KMS-11 (cell line): ENCODE measurements around the gene SPON2.

Experiments
- H2AFZ ChIP-seq: fragments of 200-600 bp; sonication (generic); 2 replicates; pipeline ENCODE4 v1.6.1; 2016; ENCODE audit warnings: antibody characterized with exemption, mixed run types, low read depth
- H3K27ac ChIP-seq: fragments of 200-600 bp; sonication (generic); 2 replicates; pipeline ENCODE4 v1.6.1; 2016; ENCODE audit warnings: mild to moderate bottlenecking, mixed run types
- H3K27me3 ChIP-seq: fragments of 200-600 bp; sonication (generic); 2 replicates; pipeline ENCODE4 v1.6.1; 2017; ENCODE audit warnings: mild to moderate bottlenecking, low read depth, mixed run types, moderate library complexity; ENCODE audit not compliant: insufficient read depth
- H3K36me3 ChIP-seq: fragments of 200-600 bp; sonication (generic); 2 replicates; pipeline ENCODE4 v1.6.1; 2017; ENCODE audit warnings: mild to moderate bottlenecking, mixed run types; ENCODE audit not compliant: insufficient read depth
- H3K4me1 ChIP-seq: fragments of 200-600 bp; sonication (generic); 2 replicates; pipeline ENCODE4 v1.6.1; 2016; ENCODE audit warnings: mild to moderate bottlenecking, low read depth, mixed run types; ENCODE audit not compliant: poor library complexity, severe bottlenecking
- H3K4me2 ChIP-seq: fragments of 200-600 bp; sonication (generic); 2 replicates; pipeline ENCODE4 v1.7.0; 2016; ENCODE audit warnings: mild to moderate bottlenecking, mixed run types
- H3K4me3 ChIP-seq: fragments of 200-600 bp; sonication (generic); IDR thresholded peaks from 2 replicates; pipeline ENCODE4 v1.6.1; 2017; ENCODE audit warnings: low read depth, low read length, mixed read lengths; ENCODE audit not compliant: insufficient read depth
- H3K79me2 ChIP-seq: fragments of 200-600 bp; sonication (generic); 2 replicates; pipeline ENCODE4 v1.6.1; 2016; ENCODE audit warnings: low read depth, mixed run types; ENCODE audit not compliant: insufficient read depth
- H3K9ac ChIP-seq: fragments of 200-600 bp; sonication (generic); 2 replicates; pipeline ENCODE4 v1.6.1; 2016; ENCODE audit warnings: mild to moderate bottlenecking, mixed run types
- H4K20me1 ChIP-seq: fragments of 200-600 bp; sonication (generic); 2 replicates; pipeline ENCODE4 v1.6.1; 2016; ENCODE audit warnings: mild to moderate bottlenecking, mixed run types; ENCODE audit not compliant: insufficient read depth
- TF ChIP-seq, protein P1 (sequence below): fragments of 200-600 bp; sonication (generic); conservative IDR thresholded peaks from 2 replicates; pipeline ENCODE4 v1.6.1; 2017; ENCODE audit warnings: low read depth, mild to moderate bottlenecking, antibody characterized with exemption, low read length, moderate library complexity, mixed read lengths

The SPON2 gene

DNA sequence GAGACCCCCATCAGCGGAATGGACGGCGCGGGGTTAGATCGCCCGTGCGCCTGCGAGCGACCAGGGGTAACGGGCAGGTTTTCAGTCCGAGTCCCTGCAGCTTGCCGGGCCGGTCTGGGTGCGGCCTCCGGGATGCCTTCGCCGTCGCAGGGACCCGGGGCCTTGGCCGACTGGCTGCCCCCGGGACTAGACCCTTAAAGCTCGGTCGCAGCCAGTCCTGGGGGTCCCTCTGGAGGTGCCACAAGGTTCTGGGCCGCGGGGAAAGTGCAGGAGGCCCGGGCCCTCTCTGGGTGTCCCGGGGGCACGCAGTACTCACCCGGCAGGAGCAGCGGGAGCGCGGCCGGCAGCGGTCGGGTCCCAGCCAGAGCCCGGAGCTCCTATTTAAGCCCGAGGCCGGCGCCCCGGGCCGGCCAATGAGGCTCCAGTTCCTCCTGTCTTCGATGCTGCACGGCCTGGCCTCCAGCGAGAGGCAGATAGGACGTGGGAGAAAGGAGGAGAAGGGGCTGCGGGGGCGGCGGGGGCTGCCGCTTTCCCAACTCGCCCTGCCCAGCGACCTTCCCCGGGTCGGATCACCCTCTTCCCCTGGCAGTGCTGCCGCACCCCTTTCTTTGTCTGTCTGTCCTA lies at the start of gene SPON2:
SPON2 (minus strand) TSS at position 356 of the 624 bp plus-strand sequence.
- H4K20me1 ChIP-seq = no peaks in the 10 kb centered on the region
- H3K27ac ChIP-seq = no peak within 1 kb of the TSS
- no peak within 1 kb of the TSS for H3K4me3 ChIP-seq
- no peak within 1 kb of the TSS for H3K4me2 ChIP-seq
- no peak within 1 kb of the TSS for H3K9ac ChIP-seq
- no peak within 1 kb of the TSS for H2AFZ ChIP-seq
- no peaks in the 10 kb centered on the region for H3K27me3 ChIP-seq
- no peaks in the 10 kb centered on the region for H3K79me2 ChIP-seq
- TF ChIP-seq, protein P1, sequence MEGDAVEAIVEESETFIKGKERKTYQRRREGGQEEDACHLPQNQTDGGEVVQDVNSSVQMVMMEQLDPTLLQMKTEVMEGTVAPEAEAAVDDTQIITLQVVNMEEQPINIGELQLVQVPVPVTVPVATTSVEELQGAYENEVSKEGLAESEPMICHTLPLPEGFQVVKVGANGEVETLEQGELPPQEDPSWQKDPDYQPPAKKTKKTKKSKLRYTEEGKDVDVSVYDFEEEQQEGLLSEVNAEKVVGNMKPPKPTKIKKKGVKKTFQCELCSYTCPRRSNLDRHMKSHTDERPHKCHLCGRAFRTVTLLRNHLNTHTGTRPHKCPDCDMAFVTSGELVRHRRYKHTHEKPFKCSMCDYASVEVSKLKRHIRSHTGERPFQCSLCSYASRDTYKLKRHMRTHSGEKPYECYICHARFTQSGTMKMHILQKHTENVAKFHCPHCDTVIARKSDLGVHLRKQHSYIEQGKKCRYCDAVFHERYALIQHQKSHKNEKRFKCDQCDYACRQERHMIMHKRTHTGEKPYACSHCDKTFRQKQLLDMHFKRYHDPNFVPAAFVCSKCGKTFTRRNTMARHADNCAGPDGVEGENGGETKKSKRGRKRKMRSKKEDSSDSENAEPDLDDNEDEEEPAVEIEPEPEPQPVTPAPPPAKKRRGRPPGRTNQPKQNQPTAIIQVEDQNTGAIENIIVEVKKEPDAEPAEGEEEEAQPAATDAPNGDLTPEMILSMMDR = no peak
- no peaks in the 10 kb centered on the region for H3K36me3 ChIP-seq
- H3K4me1 ChIP-seq = no peaks in the 10 kb centered on the region

DNA sequence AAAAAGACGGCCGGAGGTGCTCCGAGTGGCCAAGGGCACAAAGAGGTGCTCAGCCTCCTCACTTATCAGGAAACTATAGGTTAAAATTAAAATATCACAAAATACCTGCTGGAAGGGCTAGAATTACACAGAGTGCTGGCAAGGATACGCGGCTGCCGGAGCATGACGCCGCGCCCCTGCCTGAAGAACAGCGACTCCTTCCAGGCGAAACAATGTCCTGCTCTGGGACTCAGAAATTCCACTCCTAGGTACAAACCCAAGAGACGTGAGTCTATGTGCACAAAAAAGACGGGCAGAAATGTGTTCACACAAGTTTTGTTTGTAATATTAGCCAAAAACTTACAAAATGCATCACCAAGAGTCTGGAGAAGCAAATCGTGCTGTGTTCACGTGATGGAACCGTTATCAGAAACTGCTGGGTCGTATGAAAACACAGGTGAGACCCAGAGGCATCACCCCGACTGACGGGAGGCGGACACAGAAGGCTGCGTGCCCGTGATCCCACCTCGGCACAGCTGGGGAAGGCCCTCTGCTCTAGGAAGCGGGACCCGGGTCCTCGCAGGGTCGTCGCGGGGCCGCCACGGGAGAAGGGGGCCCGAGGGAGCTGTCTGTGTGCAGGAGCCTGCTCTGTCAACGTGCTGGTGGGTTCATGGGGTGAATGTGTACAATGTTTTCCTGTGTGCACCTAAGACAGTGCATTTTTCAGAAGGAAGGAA lies 48.9 kb upstream of the SPON2 start:
- Histone ChIP-seq H3K4me3 (no peak overlapping the region), H2AFZ (no peak overlapping the region), H3K4me2 (no peak overlapping the region), H4K20me1 (no peaks in the 10 kb centered on the region), H3K36me3 (no peaks in the 10 kb centered on the region), H3K27ac (no peak overlapping the region), H3K4me1 (no peaks in the 10 kb centered on the region), H3K9ac (no peak overlapping the region), H3K79me2 (no peaks in the 10 kb centered on the region), H3K27me3 (no peaks in the 10 kb centered on the region)
- TF ChIP-seq, protein P1 = no peak

DNA sequence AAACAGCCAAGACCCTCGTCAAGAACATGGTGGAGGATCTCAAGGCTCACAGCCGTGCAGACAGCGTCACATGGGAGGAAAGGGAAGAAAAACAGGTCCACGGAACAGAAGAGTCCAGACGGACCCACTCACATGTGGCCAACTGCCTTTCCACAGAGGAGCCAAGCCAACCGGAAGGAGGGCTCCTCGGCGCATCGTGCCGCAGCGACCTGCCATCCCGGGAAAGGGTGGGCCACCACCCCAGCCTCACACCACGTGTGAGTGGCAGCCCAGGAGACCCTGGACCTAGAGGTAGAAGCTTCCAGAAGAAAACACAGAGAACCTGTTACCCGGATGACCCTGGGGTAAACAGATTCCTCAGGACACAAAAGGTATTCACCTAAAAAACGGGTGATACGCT lies 48.2 kb upstream of the SPON2 start:
- H3K27ac ChIP-seq = no peak overlapping the region
- no peaks in the 10 kb centered on the region for H3K79me2 ChIP-seq
- H3K4me3 ChIP-seq = no peak overlapping the region
- no peaks in the 10 kb centered on the region for H3K27me3 ChIP-seq
- no peak overlapping the region for H2AFZ ChIP-seq
- H3K4me2 ChIP-seq = no peak overlapping the region
- TF ChIP-seq, protein P1 = no peak
- H3K4me1 ChIP-seq = no peaks in the 10 kb centered on the region
- H4K20me1 ChIP-seq = no peaks in the 10 kb centered on the region
- H3K9ac ChIP-seq = no peak overlapping the region
- H3K36me3 ChIP-seq = no peaks in the 10 kb centered on the region

DNA sequence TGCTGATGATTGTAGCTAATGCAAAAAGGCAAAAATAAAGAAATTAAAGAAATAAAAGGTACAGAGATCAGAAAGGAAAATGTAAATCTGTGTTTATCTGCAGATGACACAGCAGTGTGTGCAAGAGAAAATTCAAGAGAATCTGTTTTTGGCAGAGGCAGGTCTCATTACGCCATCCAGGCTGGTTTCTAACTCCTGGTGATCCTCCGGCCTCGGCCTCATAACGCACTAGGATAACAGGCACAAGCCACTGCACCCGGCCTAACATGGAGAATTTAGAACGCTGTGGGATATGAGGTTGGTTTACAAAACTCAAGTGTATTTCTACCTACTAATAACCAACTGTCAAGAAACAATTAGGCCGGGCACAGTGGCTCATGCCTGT lies 47.2 kb upstream of the SPON2 start:
- no peak overlapping the region for H3K4me2 ChIP-seq
- H3K9ac ChIP-seq = no peak overlapping the region
- no peak overlapping the region for H3K4me3 ChIP-seq
- H3K27me3 ChIP-seq = no peaks in the 10 kb centered on the region
- no peak overlapping the region for H2AFZ ChIP-seq
- TF ChIP-seq, protein P1 = no peak
- no peaks in the 10 kb centered on the region for H3K36me3 ChIP-seq
- H4K20me1 ChIP-seq = no peaks in the 10 kb centered on the region
- no peak overlapping the region for H3K27ac ChIP-seq
- no peaks in the 10 kb centered on the region for H3K79me2 ChIP-seq
- no peaks in the 10 kb centered on the region for H3K4me1 ChIP-seq
